Osteocyte (in vitro differentiated cells): Measurements from ENCODE around the gene LTV1. TPM values are rescaled to one million over a fixed set of nuclear protein-coding genes. Genes with fewer than 3 reads are reported as not detected.
"Not testable (repeated sequence)": the region's sequence is repeated elsewhere in the genome, so short reads cannot be mapped to it uniquely, and the experiment has no call there.

Source experiments
- DNase-seq: peaks from one replicate; pipeline ENCODE4 v3.0.0; 2021; ENCODE audit warnings: mixed read lengths; ENCODE audit not compliant: unreplicated experiment; ENCODE audit errors: extremely low spot score
- H3K27ac Mint-ChIP-seq: one replicate; pipeline ENCODE4 v1.8.0; 2021; ENCODE audit warnings: mild to moderate bottlenecking, mixed read lengths; ENCODE audit not compliant: unreplicated experiment
- H3K27me3 Mint-ChIP-seq: one replicate; pipeline ENCODE4 v1.8.0; 2021; ENCODE audit warnings: mixed read lengths; ENCODE audit not compliant: unreplicated experiment
- H3K36me3 Mint-ChIP-seq: one replicate; pipeline ENCODE4 v1.8.0; 2021; ENCODE audit warnings: mixed read lengths; ENCODE audit not compliant: unreplicated experiment
- H3K4me1 Mint-ChIP-seq: one replicate; pipeline ENCODE4 v1.8.0; 2021; ENCODE audit warnings: mixed read lengths; ENCODE audit not compliant: unreplicated experiment
- H3K4me3 Mint-ChIP-seq: one replicate; pipeline ENCODE4 v1.8.0; 2021; ENCODE audit warnings: mild to moderate bottlenecking, moderate library complexity, mixed read lengths; ENCODE audit not compliant: unreplicated experiment
- H3K9me3 Mint-ChIP-seq: one replicate; pipeline ENCODE4 v1.8.0; 2021; ENCODE audit warnings: mixed read lengths; ENCODE audit not compliant: unreplicated experiment
- CTCF ChIP-seq: fragments of 200-600 bp; sonication (generic); IDR thresholded peaks from 2 replicates; pipeline ENCODE4 v1.5.0; 2021; ENCODE audit warnings: antibody characterized with exemption, mild to moderate bottlenecking, moderate library complexity
- total RNA-seq: library from RNA; stranded (reverse); gene quantifications from 2 replicates; pipeline ENCODE4 v1.2.1, GENCODE V29; 2021

The LTV1 gene
- total RNA-seq, 1 donor from 2014 or later, result 20.3 TPM

- TF ChIP-seq CTCF, result no peak
- Mint-ChIP-seq H3K4me1 (peaks cover 2% of the 10 kb centered on the region), H3K27ac (peak overlapping the region; percentile 62), H3K27me3 (no peaks in the 10 kb centered on the region), H3K4me3 (no peak overlapping the region), H3K36me3 (peaks cover 17% of the 10 kb centered on the region), H3K9me3 (peaks cover 38% of the 10 kb centered on the region)
- DNase-seq, result no peak
Observed at GRCh38 chr6:143872201-143872600, 29.1 kb downstream of the LTV1 start.

GRCh38 chr6:143873600-143873999 is 30.5 kb downstream of the LTV1 start:
- not testable (repeated sequence) for DNase-seq, H3K4me3 Mint-ChIP-seq, H3K27ac Mint-ChIP-seq, H3K4me1 Mint-ChIP-seq, H3K27me3 Mint-ChIP-seq
- H3K9me3 Mint-ChIP-seq, result peaks cover 30% of the 10 kb centered on the region
- H3K36me3 Mint-ChIP-seq, result peaks cover 12% of the 10 kb centered on the region

- H3K4me3 Mint-ChIP-seq, H3K27ac Mint-ChIP-seq, H3K4me1 Mint-ChIP-seq, DNase-seq, H3K36me3 Mint-ChIP-seq, H3K27me3 Mint-ChIP-seq: not testable (repeated sequence)
- peaks cover 29% of the 10 kb centered on the region for H3K9me3 Mint-ChIP-seq
Observed at GRCh38 chr6:143874503-143874902, 31.4 kb downstream of the LTV1 start.

- no peaks in the 10 kb centered on the region for H3K4me1 Mint-ChIP-seq
- no peak for TF ChIP-seq CTCF
- H3K27me3 Mint-ChIP-seq, result no peaks in the 10 kb centered on the region
- no peak overlapping the region for H3K4me3 Mint-ChIP-seq
- H3K36me3 Mint-ChIP-seq, result peaks cover 6% of the 10 kb centered on the region
- no peak for DNase-seq
- H3K9me3 Mint-ChIP-seq, result peaks cover 22% of the 10 kb centered on the region
- no peak overlapping the region for H3K27ac Mint-ChIP-seq
Observed at GRCh38 chr6:143877584-143878271, 34.6 kb downstream of the LTV1 start.

- Mint-ChIP-seq H3K27ac (no peak overlapping the region), H3K27me3 (no peaks in the 10 kb centered on the region), H3K4me1 (no peaks in the 10 kb centered on the region), H3K9me3 (peaks cover 22% of the 10 kb centered on the region), H3K36me3 (peaks cover 6% of the 10 kb centered on the region), H3K4me3 (no peak overlapping the region)
- no peak for DNase-seq
- TF ChIP-seq CTCF, result no peak
Observed at GRCh38 chr6:143878272-143878760, 35.2 kb downstream of the LTV1 start.

- Mint-ChIP-seq H3K27me3 (no peaks in the 10 kb centered on the region), H3K9me3 (peaks cover 9% of the 10 kb centered on the region), H3K36me3 (peaks cover 2% of the 10 kb centered on the region), H3K27ac (no peak overlapping the region), H3K4me3 (no peak overlapping the region), H3K4me1 (no peaks in the 10 kb centered on the region)
- TF ChIP-seq CTCF, result no peak
- no peak for DNase-seq
Observed at GRCh38 chr6:143880412-143880811, 37.3 kb downstream of the LTV1 start.
